Lower lobe of right lung (tissue), 2 donors: Measurements from ENCODE around the gene MAP3K7CL. TPM values are rescaled to one million over a fixed set of nuclear protein-coding genes. Genes with fewer than 3 reads are reported as not detected.

Source experiments
- ATAC-seq, 2 donors: fragments of 200-7000 bp; cut with Tn5 transposase; one replicate each; pipeline ENCODE4 v1.9.1; 2020 to 2022; ENCODE audit warnings: mild to moderate bottlenecking in 2 of 2, moderate library complexity in 2 of 2
- DNase-seq: peaks from one replicate; pipeline ENCODE4 v3.0.0-alpha.2; 2020
- H3K27ac ChIP-seq: fragments of 200-600 bp; one replicate; pipeline ENCODE4 v1.8.0; 2022
- H3K27me3 ChIP-seq: fragments of 200-600 bp; one replicate; pipeline ENCODE4 v1.8.0; 2022; ENCODE audit warnings: low read depth
- H3K36me3 ChIP-seq: fragments of 200-600 bp; one replicate; pipeline ENCODE4 v1.8.0; 2022; ENCODE audit warnings: mild to moderate bottlenecking
- H3K4me1 ChIP-seq: fragments of 200-600 bp; one replicate; pipeline ENCODE4 v1.8.0; 2022
- H3K4me3 ChIP-seq: fragments of 200-600 bp; one replicate; pipeline ENCODE4 v1.8.0; 2022; ENCODE audit warnings: mild to moderate bottlenecking
- H3K9me3 ChIP-seq: fragments of 200-600 bp; one replicate; pipeline ENCODE4 v1.8.0; 2022
- intact Hi-C: fragments of 100-400 bp; cut with DNase I; formaldehyde crosslinking; loops from one replicate; pipeline ENCODE4 v1.11.0; 2022
- total RNA-seq: library from RNA; stranded (reverse); fragmentation: NEBNext Ultra II Directional; extraction: Animal tissue kit (Norgen Biotek cat#: 25700); gene quantifications from one replicate; pipeline ENCODE4 v1.2.1, GENCODE V29; 2021
- TF ChIP-seq, protein P1 (sequence below): fragments of 200-600 bp; IDR thresholded peaks from one replicate; pipeline ENCODE4 v1.8.0; 2022; ENCODE audit warnings: antibody characterized with exemption, mild to moderate bottlenecking
- donor health status: DM: no; HTN: yes; CAD: no; lungs with severe emphysema.

Gene MAP3K7CL
- total RNA-seq, 1 donor from 2014 or later = 8.3 TPM

DNA sequence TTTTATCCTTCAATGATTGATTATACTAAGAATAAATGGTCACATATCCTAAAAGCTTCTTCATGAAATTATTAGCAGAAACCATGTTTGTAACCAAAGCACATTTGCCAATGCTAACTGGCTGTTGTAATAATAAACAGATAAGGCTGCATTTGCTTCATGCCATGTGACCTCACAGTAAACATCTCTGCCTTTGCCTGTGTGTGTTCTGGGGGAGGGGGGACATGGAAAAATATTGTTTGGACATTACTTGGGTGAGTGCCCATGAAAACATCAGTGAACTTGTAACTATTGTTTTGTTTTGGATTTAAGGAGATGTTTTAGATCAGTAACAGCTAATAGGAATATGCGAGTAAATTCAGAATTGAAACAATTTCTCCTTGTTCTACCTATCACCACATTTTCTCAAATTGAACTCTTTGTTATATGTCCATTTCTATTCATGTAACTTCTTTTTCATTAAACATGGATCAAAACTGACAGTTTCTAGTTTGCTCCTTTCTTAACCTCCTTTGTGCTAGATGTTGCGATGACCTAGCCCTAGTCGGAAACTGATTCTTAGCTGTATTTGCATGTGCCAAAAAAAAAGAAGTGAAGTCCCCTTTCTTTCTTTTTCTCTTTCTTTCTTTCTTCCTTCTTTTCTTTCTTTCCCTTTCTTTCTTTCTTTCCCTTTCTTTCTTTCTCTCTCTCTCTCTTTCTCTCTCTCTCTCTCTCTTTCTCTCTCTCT lies 45.1 kb downstream of the MAP3K7CL start:
- intact Hi-C loops = no loop called here
- TF ChIP-seq, protein P1, sequence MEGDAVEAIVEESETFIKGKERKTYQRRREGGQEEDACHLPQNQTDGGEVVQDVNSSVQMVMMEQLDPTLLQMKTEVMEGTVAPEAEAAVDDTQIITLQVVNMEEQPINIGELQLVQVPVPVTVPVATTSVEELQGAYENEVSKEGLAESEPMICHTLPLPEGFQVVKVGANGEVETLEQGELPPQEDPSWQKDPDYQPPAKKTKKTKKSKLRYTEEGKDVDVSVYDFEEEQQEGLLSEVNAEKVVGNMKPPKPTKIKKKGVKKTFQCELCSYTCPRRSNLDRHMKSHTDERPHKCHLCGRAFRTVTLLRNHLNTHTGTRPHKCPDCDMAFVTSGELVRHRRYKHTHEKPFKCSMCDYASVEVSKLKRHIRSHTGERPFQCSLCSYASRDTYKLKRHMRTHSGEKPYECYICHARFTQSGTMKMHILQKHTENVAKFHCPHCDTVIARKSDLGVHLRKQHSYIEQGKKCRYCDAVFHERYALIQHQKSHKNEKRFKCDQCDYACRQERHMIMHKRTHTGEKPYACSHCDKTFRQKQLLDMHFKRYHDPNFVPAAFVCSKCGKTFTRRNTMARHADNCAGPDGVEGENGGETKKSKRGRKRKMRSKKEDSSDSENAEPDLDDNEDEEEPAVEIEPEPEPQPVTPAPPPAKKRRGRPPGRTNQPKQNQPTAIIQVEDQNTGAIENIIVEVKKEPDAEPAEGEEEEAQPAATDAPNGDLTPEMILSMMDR = no peak
- Histone ChIP-seq H3K4me1 (peaks cover 22% of the 10 kb centered on the region), H3K27me3 (no peaks in the 10 kb centered on the region), H3K36me3 (no peaks in the 10 kb centered on the region), H3K4me3 (no peak overlapping the region), H3K27ac (peak overlapping the region; percentile 39), H3K9me3 (no peaks in the 10 kb centered on the region)
- peak in 1 of 2 donors; percentile 56 for ATAC-seq
- DNase-seq = no peak

DNA sequence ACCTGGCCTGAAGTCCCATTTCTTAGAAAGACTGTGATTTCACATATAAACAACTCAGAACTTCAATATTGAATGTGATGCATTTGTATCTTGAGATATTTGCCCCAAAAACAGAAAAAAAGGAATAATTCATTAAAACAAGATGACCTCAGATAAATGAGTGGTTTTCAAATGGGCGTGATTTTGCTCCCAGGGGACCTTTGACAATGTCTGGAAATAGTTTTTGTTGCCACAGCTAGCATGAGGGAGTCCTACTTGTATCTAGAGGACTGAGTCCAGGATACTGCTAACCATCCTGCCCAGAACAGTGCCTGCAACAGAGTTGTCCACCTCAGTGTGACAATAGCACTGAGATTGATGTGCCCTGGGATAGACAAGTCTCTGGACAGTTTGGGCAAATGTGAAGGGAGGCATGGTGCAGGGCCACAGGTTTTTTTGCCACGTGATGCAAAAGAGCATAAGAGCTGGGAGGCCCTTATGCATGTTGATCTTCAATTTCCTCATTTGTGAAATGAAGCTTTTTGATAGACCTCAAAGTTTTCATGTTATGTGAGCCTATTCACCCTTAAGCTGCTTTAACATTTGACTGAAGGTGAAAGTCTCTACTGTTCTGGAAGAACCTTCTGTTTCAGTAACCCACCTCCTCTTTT lies 46.2 kb downstream of the MAP3K7CL start:
- peaks cover 24% of the 10 kb centered on the region for H3K4me1 ChIP-seq
- TF ChIP-seq, protein P1 = no peak
- H3K9me3 ChIP-seq = no peaks in the 10 kb centered on the region
- ATAC-seq (no peak), DNase-seq (no peak)
- no peak overlapping the region for H3K27ac ChIP-seq
- intact Hi-C loops = no loop called here
- H3K27me3 ChIP-seq = no peaks in the 10 kb centered on the region
- H3K36me3 ChIP-seq = no peaks in the 10 kb centered on the region
- no peak overlapping the region for H3K4me3 ChIP-seq

DNA sequence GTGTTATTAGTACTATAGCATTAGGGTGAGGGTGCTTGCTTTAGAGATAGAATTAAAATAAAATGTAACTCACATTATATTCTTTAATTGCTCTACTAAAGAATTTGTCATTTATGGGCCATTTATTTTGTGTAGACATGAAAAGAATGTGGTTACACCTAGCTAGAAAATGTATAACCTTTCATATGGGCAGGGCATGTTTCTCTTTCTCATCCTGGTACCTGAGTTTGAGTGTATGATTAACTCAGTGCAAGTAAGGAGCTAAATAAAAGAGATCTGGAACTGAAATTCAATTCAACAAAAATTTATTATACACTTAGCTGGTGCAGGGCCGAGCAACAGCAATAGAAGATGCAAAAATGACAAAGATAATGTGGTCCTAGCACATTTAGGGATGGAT lies 47.4 kb downstream of the MAP3K7CL start:
- DNase-seq = no peak
- intact Hi-C loops = no loop called here
- TF ChIP-seq, protein P1 = no peak

DNA sequence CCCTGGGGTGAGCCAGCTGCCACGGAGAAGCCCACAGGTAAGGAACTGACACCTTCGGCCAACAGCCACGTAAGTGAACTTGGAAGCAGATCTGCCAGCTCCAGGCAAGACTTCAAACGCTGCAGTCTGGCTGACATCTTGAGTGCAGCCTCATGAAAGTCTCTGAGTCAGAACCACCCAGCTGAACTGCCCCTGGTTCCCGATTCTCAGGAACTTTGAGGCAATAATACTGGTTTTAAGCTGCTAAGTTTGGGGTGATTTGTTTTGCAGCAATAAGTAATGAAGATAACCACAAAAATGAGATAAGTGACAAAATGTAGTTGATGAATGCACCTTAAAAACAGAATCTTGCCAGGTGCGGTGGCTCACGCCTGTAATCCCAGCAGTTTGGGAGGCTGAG lies 48.5 kb downstream of the MAP3K7CL start:
- Histone ChIP-seq H3K27ac (no peak overlapping the region), H3K36me3 (no peaks in the 10 kb centered on the region), H3K27me3 (no peaks in the 10 kb centered on the region), H3K9me3 (no peaks in the 10 kb centered on the region), H3K4me1 (peaks cover 45% of the 10 kb centered on the region), H3K4me3 (no peak overlapping the region)
- ATAC-seq = no peak
- intact Hi-C loops = no loop called here
- DNase-seq = no peak
- TF ChIP-seq, protein P1 = no peak

More for the DNA sequence above, 47.4 kb downstream of the MAP3K7CL start:
- peaks cover 36% of the 10 kb centered on the region for H3K4me1 ChIP-seq
- no peaks in the 10 kb centered on the region for H3K36me3 ChIP-seq
- no peak for ATAC-seq
- no peak overlapping the region for H3K27ac ChIP-seq
- no peak overlapping the region for H3K4me3 ChIP-seq
- no peaks in the 10 kb centered on the region for H3K9me3 ChIP-seq
- no peaks in the 10 kb centered on the region for H3K27me3 ChIP-seq

DNA sequence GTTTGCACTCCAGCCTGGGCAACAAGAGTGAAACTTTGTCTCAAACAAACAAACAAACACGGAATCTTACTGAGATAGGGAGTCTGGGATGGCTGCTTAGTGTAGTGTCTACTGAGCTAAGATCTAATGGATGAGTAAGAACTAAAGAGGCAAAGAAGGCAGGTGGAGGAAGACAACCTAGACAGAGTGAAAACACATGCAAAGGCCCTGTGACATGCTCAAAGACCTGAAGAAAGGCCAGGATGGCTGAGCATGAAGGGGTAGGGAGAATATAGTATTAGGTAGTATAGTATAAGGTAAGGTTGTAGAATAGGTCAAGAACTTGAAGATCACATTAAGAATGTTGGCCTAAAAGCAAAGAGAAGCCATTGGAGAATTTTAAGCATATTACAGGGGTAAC lies 49.1 kb downstream of the MAP3K7CL start:
- Histone ChIP-seq H3K36me3 (no peaks in the 10 kb centered on the region), H3K27ac (no peak overlapping the region), H3K4me3 (no peak overlapping the region), H3K27me3 (no peaks in the 10 kb centered on the region), H3K9me3 (no peaks in the 10 kb centered on the region), H3K4me1 (peaks cover 42% of the 10 kb centered on the region)
- intact Hi-C loops = no loop called here
- TF ChIP-seq, protein P1 = no peak
- DNase-seq (no peak), ATAC-seq (no peak)
